Measurements from ENCODE around the gene SPATA2L.

SPATA2L gene

DNA sequence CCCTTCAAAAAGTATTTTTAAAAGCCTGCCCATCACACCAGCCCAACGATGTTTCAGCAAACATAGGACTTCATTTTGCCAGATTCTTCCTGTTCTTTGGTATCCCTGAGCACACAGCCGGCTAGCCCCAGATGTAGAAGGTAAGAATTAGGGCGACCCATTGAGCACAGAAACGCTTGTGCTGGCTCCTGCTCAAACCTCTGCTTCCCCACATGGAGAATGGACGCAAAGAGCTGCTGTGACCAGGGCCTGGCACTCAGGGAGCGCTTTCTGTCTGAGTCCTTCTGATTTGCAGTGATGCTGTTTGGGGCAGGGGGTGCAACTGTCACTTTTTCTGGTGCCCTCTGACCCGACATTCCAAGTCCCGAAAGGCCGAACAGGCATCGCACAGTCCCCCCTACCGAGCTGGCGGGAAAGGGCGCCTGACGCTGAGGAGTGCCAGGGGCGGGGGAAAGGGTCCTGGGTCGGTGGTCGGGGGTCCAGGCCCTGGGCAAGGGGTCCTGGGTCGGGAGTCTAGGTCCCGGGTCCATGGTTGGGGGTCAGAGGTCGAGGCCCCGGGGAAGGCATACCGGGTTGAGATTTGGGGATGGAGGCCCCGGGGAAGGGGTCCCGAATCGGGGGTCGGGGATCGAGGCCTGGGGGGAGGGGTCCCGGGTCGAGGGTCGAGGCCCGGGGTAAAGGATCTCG lies 44.9 kb downstream of the SPATA2L start:
- peaks cover 10% of the 10 kb centered on the region for H3K4me1 ChIP-seq
- H3K36me3 ChIP-seq (replicated peaks): peaks cover 14% of the 10 kb centered on the region

DNA sequence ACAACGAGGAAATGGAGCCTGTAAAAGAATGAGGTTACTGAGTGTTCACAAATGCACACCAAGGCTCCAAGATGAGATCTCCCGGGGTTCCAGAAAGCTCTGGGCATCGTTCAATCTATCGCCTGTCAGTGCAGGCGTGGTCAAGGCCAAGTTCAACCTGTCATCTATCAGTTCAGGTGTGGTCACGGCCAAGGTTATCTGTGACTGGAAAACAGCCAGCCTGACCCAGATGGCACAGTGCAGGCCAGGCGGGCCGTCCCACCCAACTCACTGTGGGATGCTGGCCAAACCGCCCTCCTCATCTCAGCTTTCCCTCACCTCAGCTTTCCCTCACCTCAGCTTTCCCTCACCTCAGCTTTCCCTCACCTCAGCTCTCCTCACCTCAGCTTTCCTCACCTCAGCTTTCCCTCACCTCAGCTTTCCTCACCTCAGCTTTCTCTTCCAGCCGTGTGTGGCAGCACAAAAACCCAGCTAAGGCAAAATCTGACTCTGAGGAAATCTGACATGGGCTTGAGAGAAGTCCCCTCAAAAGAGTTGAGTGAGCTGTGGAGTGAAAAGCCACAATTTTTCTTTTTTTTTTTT lies 46.4 kb downstream of the SPATA2L start:
- in situ Hi-C loops (cut with MboI; ENCODE audit: low sequenced_read_pairs): no loop called here
- Histone ChIP-seq H3K36me3 (replicated peaks) (peaks cover 9% of the 10 kb centered on the region), H3K4me1 (peaks cover 10% of the 10 kb centered on the region), H3K27me3 (ENCODE audit: low read depth) (no peaks in the 10 kb centered on the region), H3K9me3 (no peaks in the 10 kb centered on the region), H3K4me3 (no peak overlapping the region)
- DNase-seq (ENCODE audit: low spot score in 2 of 2): no peak

More for the DNA sequence above, 44.9 kb downstream of the SPATA2L start:
- no peak for DNase-seq (ENCODE audit: low spot score in 2 of 2)
- in situ Hi-C loops (cut with MboI; ENCODE audit: low sequenced_read_pairs): no loop called here
- Histone ChIP-seq H3K27me3 (ENCODE audit: low read depth) (no peaks in the 10 kb centered on the region), H3K9me3 (no peaks in the 10 kb centered on the region), H3K4me3 (peak overlapping the region; percentile 99)

DNA sequence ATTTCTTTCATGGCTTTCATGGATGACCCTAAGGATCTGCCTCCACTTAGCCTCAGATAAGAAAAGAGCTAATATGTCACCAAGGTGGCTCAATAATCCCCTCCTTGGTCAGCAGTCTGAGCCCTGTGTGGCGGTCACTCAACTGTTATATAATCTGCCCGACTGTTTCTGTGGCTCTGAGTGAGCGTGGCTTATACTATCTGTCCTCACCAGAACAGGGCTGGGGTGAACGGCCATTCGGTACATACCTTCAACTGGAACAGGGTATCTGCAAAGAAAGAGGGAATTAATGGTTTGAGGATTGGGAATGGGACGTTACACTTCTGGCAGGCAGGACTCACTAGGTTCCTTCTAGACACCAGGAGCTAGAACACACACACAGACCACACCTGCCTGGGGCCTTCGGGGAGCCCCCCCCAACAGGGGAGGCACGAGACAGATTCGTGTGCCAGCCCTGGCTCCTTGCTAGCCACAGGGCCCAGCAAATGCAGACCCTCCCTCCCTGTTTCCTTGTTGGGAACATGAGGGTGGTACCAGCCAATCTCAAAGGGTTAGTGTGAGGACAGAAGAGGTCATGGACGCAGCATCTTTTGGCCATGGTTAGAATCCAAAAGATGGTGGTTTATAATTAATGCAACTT lies 47.7 kb downstream of the SPATA2L start:
- Histone ChIP-seq H3K27me3 (ENCODE audit: low read depth) (no peaks in the 10 kb centered on the region), H3K4me1 (peaks cover 6% of the 10 kb centered on the region; the same call in 1 of the 2 replicates), H3K9me3 (no peaks in the 10 kb centered on the region), H3K36me3 (replicated peaks) (peaks cover 4% of the 10 kb centered on the region), H3K4me3 (no peak overlapping the region)
- DNase-seq (ENCODE audit: low spot score in 2 of 2): no peak
- in situ Hi-C loops (cut with MboI; ENCODE audit: low sequenced_read_pairs): no loop called here

DNA sequence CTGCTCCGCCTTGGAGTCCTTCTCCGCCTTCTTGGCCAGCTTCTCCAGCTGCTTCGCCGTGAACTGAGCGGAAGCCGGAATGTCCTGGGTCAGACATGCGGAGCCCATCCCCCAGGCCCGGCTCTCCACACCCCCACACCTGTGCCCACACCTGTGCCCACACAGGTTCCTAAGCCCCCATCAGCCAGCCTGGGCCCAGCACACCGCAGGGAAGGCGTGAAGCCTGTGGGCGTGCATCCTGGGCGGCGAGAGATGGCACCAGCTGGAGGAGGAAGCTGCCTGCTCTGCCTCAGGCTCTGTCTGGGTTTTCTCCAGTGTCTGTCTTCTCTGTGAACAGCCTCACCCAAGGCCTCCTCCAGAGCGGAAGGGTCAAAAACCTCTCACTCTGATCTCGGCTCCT lies 49.9 kb downstream of the SPATA2L start:
- Histone ChIP-seq H3K4me3 (no peak overlapping the region), H3K4me1 (peaks cover 3% of the 10 kb centered on the region; the same call in 1 of the 2 replicates), H3K36me3 (replicated peaks) (peaks cover 7% of the 10 kb centered on the region), H3K27me3 (ENCODE audit: low read depth) (no peaks in the 10 kb centered on the region), H3K9me3 (no peaks in the 10 kb centered on the region)
- in situ Hi-C loops (cut with MboI; ENCODE audit: low sequenced_read_pairs): no loop called here
- no peak for DNase-seq (ENCODE audit: low spot score in 2 of 2)

DNA sequence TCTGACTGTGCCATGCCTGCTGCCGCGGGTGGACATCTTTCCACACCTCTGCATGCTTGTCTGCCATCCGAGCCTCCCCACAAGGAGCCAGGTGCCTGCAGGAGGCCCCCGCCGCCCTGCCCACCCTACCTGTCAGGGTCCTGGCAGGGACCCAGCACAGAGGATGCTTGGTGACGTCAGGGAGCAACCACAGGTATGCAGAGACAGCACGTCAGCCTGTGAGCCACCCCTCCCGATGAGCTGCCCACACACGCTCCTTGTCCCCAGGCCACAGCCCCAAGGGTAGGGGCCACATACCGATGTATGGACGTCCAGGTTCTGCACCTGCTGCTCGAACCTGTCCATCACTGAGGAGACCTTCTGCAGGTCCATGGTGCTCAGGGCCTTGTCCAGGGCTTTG lies 54.6 kb downstream of the SPATA2L start:
- Histone ChIP-seq H3K4me3 (no peak overlapping the region), H3K4me1 (no peaks in the 10 kb centered on the region), H3K36me3 (replicated peaks) (peaks cover 23% of the 10 kb centered on the region), H3K27me3 (ENCODE audit: low read depth) (no peaks in the 10 kb centered on the region), H3K9me3 (no peaks in the 10 kb centered on the region)
- no peak for DNase-seq (ENCODE audit: low spot score in 2 of 2)
- in situ Hi-C loops (cut with MboI; ENCODE audit: low sequenced_read_pairs): loop anchor here (25.0 kb wide), 1 partner anchor 110 kb away; no protein-coding TSS in a partner anchor

Measured in HAP-1 (cell line).